MCF 10A (cell line): ENCODE results near the gene ZBTB7A. TPM values are rescaled to one million over a fixed set of nuclear protein-coding genes. Genes with fewer than 3 reads are reported as not detected.

Experiments
- BruUV-seq: library from RNA; stranded (reverse); fragments of 400-500 nt; replicated peaks from 2 replicates; lab custom pipeline; 2021; lab: Mats Ljungman, UMichigan
- CTCF ChIA-PET: fragments of 300-600 bp; sonication (Branson Sonifier 250); formaldehyde crosslinking; extraction: SDS; loops from one replicate; lab custom pipeline; 2021; ENCODE audit warnings: antibody characterized with exemption, inconsistent platforms; lab: Yijun Ruan, JAX
- POLR2A ChIA-PET: fragments of 300-600, 350-650 bp; sonication (Branson Sonifier 250); formaldehyde crosslinking; extraction: SDS; loops from one replicate; lab custom pipeline; 2020; ENCODE audit warnings: antibody characterized with exemption, inconsistent platforms; lab: Yijun Ruan, JAX
- DNase-seq: peaks from one replicate; pipeline ENCODE4 v3.0.0-alpha.2; 2018; ENCODE audit not compliant: unreplicated experiment
- H3K27ac Mint-ChIP-seq: one replicate; pipeline ENCODE4 v1.8.0; 2022; ENCODE audit warnings: mild to moderate bottlenecking, low read depth, mixed read lengths; ENCODE audit not compliant: unreplicated experiment
- H3K27me3 Mint-ChIP-seq: one replicate; pipeline ENCODE4 v1.8.0; 2022; ENCODE audit warnings: mixed read lengths; ENCODE audit not compliant: insufficient read depth, unreplicated experiment
- H3K36me3 Mint-ChIP-seq: one replicate; pipeline ENCODE4 v1.8.0; 2022; ENCODE audit warnings: mild to moderate bottlenecking, moderate library complexity, mixed read lengths; ENCODE audit not compliant: insufficient read depth, unreplicated experiment
- H3K4me1 Mint-ChIP-seq: one replicate; pipeline ENCODE4 v1.8.0; 2022; ENCODE audit warnings: mixed read lengths; ENCODE audit not compliant: insufficient read depth, unreplicated experiment
- H3K4me3 Mint-ChIP-seq: one replicate; pipeline ENCODE4 v1.8.0; 2022; ENCODE audit warnings: mild to moderate bottlenecking, moderate library complexity, mixed read lengths; ENCODE audit not compliant: unreplicated experiment
- H3K9me3 Mint-ChIP-seq: one replicate; pipeline ENCODE4 v1.8.0; 2022; ENCODE audit warnings: mixed read lengths; ENCODE audit not compliant: unreplicated experiment
- CTCF ChIP-seq: fragments of 200-600 bp; IDR thresholded peaks from one replicate; pipeline ENCODE4 v1.8.0; 2022; ENCODE audit warnings: antibody characterized with exemption, mild to moderate bottlenecking; ENCODE audit not compliant: unreplicated experiment
- intact Hi-C: fragments of 100-400 bp; cut with micrococcal nuclease; formaldehyde crosslinking; loops from 2 replicates; pipeline ENCODE4 v1.14.1; 2022
- total RNA-seq: library from RNA; stranded (reverse); gene quantifications from 2 replicates; pipeline ENCODE4 v1.2.3, GENCODE V29; 2022

ZBTB7A gene
- total RNA-seq, 1 experiment from 2014 or later: 35.1 TPM

- H3K36me3 Mint-ChIP-seq: peaks cover 67% of the 10 kb centered on the region
Measured at GRCh38 chr19:4093643-4094175, 27.0 kb upstream of the ZBTB7A start.

DNA sequence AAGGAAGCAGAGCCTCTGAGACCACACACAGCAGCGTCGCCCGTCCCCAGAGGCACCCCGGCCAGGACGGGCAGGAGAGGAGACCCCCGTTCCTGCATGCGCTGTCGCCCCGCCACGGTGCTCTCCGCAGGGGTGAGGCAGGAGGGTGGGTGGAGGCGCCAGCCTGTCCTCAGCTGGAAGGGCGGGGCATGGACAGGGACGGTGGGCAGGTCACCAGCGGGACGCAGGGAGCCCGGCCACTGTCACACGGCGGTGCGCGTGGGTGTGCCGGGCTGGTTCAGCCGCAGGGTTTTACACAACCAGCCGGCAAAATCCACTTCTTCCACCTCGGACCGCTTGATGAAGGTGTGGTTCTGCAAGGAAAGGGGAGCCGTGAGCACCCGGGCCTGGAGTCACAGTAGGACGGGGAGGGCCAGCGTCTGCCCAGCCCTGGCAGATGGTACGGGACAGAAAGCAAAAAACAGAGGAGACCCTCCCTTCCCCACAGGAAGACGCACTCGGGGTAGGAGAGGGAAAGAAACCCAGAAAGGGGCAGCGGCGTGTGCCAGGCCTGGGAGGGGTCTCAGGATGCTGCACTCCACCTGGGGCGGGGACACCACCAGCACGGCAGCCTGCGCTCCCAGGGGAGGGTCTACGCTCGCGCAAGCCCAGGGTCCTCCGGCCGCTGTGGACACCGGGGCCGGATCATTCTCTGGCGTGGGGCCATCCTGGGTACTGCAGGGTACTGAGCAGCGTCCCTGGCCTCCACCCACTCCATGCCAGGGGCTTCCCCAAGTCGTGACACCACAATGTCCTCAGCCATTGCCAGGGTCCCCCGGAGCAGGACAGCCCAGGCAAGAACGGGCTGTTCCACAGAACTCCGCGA lies 23.9 kb upstream of the ZBTB7A start:
- Mint-ChIP-seq H3K27ac (no peak overlapping the region), H3K9me3 (no peaks in the 10 kb centered on the region), H3K4me1 (no peaks in the 10 kb centered on the region), H3K4me3 (no peak overlapping the region), H3K27me3 (no peaks in the 10 kb centered on the region), H3K36me3 (peaks cover 56% of the 10 kb centered on the region)
- ChIA-PET CTCF (no interaction called here), POLR2A (interaction anchor here (0.8 kb wide), 1 partner anchor 51 kb away, joined by 4 read pairs; no protein-coding TSS in a partner anchor)
- DNase-seq: no peak
- TF ChIP-seq CTCF: no peak
- BruUV-seq: no TSS peak
- intact Hi-C loops: no loop called here

More at GRCh38 chr19:4093643-4094175, 27.0 kb upstream of the ZBTB7A start:
- H3K9me3 Mint-ChIP-seq: no peaks in the 10 kb centered on the region
- no peaks in the 10 kb centered on the region for H3K4me1 Mint-ChIP-seq
- no peak for TF ChIP-seq CTCF
- ChIA-PET POLR2A (no interaction called here), CTCF (no interaction called here)
- no peak for DNase-seq
- BruUV-seq: no TSS peak
- intact Hi-C loops: no loop called here
- H3K27ac Mint-ChIP-seq: no peak overlapping the region
- H3K27me3 Mint-ChIP-seq: no peaks in the 10 kb centered on the region
- H3K4me3 Mint-ChIP-seq: no peak overlapping the region

DNA sequence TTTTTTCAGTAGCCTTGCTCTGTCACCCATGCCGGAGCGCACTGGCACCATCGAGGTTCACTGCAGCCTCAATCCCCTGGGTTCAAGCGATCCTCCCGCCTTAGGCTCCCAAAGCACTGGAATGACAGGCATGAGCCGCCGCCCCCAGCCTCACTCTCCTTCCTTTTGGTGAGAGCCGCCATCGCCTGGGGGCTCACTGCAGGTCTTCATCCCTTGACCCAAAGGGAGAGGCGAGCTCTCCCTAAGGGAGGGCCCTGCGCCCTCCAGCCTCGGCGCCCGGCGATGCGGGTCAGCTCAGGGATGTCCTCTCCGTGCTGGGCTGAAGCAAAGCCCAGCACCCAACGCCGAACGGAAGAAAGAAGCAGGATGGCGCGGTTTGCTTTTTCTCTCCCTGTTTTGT lies 23.2 kb upstream of the ZBTB7A start:
- H3K4me3 Mint-ChIP-seq: no peak overlapping the region
- H3K9me3 Mint-ChIP-seq: no peaks in the 10 kb centered on the region
- H3K4me1 Mint-ChIP-seq: no peaks in the 10 kb centered on the region
- intact Hi-C loops: no loop called here
- H3K27ac Mint-ChIP-seq: no peak overlapping the region
- POLR2A ChIA-PET: interaction anchor here (0.6 to 0.8 kb wide), 3 partner anchors 35 to 55 kb away, joined by 3 to 4 read pairs (median 4); no protein-coding TSS in a partner anchor
- no peaks in the 10 kb centered on the region for H3K27me3 Mint-ChIP-seq
- CTCF ChIA-PET: no interaction called here
- TF ChIP-seq CTCF: no peak
- BruUV-seq: no TSS peak
- peaks cover 56% of the 10 kb centered on the region for H3K36me3 Mint-ChIP-seq
- no peak for DNase-seq

GRCh38 chr19:4089400-4089908 lies 22.8 kb upstream of the ZBTB7A start:
- no peak overlapping the region for H3K27ac Mint-ChIP-seq
- BruUV-seq: no TSS peak
- no peaks in the 10 kb centered on the region for H3K9me3 Mint-ChIP-seq
- intact Hi-C loops: no loop called here
- no peaks in the 10 kb centered on the region for H3K27me3 Mint-ChIP-seq
- DNase-seq: no peak
- H3K4me3 Mint-ChIP-seq: no peak overlapping the region
- ChIA-PET POLR2A (interaction anchor here (0.6 to 0.8 kb wide), 3 partner anchors 35 to 55 kb away, joined by 3 to 4 read pairs (median 4); no protein-coding TSS in a partner anchor), CTCF (no interaction called here)
- TF ChIP-seq CTCF: no peak
- peaks cover 53% of the 10 kb centered on the region for H3K36me3 Mint-ChIP-seq
- H3K4me1 Mint-ChIP-seq: no peaks in the 10 kb centered on the region
